HUDEP-2 (cell line): ENCODE measurements around the gene DIAPH1.

Source experiments
- DNase-seq, 76 experiments: peaks; one replicate each; lab custom pipeline; 2025; ENCODE audit not compliant: unreplicated experiment in 76 of 76; lab: John Stamatoyannopoulos, UW

DIAPH1 gene

GRCh38 chr5:141567513-141568117 is 51.2 kb downstream of the DIAPH1 start:
- no peak for DNase-seq

DNA sequence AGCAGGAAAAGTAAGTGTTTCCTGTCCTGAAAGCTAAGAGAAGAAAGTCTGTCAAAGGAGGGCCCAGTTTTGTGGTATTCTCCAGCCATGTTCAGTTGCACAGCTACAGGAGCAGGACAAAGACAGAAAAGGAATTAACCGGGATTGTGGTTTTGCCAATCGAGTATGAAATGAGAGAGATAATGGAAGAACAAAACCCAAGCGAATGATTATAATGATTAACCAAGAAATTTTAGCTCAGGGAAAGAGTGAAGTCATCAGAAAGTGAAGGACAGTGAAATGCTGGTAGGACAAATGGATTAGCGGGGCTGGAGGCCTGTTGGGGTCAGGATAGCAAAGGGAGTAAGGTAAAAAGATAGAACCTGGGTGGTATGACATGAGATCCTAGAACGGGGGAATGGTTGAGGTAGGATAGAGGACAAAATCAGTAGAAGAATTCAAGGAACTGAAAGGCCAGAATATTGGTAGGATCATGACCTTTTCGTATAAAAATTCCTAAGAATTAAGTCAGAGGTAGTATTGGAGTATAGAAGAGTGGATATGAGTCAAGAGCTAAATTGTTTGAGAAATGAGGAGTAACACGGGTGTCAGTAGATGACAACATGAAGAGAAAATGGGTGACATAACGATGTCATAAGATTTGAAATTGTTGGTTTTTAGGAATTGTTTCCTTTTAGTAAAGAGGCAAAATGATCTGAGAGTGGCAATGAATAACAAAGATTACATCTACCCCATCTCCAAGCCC is 52.8 kb downstream of the DIAPH1 start:
- DNase-seq: no peak

- peak in 66 of 76 experiments; percentile 3 to 93 (median 73) for DNase-seq
Observed at GRCh38 chr5:141564216-141564692, 54.5 kb downstream of the DIAPH1 start.

DNA sequence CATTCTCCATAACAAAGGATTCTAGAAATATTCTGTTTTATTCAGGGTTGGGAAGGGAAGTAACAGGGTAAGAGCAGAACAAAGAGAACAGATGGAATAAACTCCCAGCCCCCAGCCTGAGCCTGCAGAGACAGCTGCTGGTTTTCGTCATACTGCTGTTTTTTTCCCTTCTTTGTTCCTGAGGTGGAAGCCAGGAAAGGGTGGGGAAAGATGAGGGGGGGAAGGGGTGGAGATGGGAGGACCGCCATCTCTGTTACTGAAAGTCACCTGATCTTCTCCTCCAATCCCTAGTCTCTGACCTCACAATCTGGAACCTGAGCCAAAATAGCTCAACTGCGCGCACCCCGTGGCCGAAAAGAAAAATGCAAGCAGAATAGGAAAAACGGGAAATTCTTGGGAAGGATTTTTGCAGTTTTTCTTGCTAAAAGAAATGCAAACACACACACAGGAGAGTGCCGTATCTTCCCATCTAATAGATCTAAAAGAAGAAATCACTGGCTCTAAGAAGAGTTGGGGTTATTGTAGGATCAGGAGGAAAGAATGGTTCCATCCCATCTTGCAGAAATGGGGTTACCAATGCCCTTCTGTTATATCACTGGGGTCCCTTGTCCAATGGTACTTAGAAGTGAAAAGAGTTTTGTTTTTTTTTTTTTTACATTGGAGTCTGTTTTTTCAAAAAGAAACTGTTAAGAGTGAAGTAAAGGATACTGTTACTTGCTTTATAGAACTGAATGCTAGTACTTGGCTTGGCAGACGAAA is 57.9 kb downstream of the DIAPH1 start:
- no peak for DNase-seq

GRCh38 chr5:141560151-141560550 is 58.6 kb downstream of the DIAPH1 start:
- no peak for DNase-seq

DNA sequence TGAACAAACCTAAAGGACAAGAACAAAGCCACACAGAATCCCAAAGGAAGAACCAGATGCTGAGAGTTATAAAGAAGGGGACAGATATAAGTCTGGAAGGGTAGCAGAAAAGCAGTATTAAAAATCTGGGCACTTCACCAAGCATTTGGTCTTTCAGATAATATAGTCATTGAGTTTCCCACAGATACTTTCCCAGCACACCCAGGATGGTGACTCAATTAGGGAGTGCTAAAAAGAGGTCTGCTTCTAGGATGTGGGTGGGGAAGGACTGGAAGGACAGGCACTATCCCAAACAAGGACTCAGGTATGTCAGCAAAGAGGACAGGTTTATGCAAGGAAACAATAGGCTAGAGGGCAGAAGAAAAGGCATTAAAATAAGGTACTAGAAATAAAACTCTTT is 59.3 kb downstream of the DIAPH1 start:
- DNase-seq: no peak

DNA sequence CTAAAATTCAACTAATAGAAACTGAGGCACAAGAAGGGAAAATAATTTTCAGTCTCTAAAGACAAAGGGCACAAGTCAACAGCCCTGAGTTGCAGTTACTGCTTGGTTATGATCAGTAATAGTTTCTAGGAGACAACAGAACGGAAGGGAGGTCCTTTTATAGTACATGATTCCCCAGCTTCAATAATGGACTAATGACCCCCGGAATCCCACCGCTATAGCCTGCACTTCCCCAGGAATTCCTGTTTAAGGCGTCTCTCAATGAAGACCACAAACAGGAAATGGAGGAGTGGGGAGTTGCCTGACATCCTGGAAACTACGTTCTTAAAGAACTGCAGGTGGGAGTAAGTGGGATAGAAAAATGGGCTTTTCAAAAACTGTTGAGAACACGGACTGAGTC is 60.6 kb downstream of the DIAPH1 start:
- DNase-seq: no peak

- peak in 68 of 76 experiments; percentile 3 to 73 (median 48) for DNase-seq
Observed at GRCh38 chr5:141557681-141558136, 61.1 kb downstream of the DIAPH1 start.

GRCh38 chr5:141547921-141548320 is 70.9 kb downstream of the DIAPH1 start:
- DNase-seq: no peak

- DNase-seq: no peak
Observed at GRCh38 chr5:141547488-141547887, 71.3 kb downstream of the DIAPH1 start.

DNA sequence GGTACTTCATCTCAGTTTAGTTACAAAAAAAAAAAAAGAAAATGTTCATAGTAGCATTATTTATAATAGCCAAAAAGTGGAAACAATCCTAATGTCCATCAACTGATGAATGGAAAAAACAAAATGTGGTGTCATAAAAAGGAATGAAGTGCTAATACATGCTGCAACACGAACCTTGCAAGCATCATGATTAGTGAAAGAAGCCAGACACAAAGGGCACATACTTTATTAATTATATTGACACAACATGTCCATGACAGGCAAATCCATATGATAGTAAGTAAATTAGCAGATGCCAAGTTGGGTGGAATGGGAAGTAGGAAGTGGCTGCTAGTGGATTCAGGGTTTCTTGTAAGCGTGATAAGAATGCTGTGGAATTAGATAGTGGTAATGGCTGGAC is 75.7 kb downstream of the DIAPH1 start:
- no peak for DNase-seq

GRCh38 chr5:141534492-141535213 is 84.1 kb downstream of the DIAPH1 start:
- DNase-seq: no peak

GRCh38 chr5:141533897-141534296 is 84.9 kb downstream of the DIAPH1 start:
- no peak for DNase-seq

DNA sequence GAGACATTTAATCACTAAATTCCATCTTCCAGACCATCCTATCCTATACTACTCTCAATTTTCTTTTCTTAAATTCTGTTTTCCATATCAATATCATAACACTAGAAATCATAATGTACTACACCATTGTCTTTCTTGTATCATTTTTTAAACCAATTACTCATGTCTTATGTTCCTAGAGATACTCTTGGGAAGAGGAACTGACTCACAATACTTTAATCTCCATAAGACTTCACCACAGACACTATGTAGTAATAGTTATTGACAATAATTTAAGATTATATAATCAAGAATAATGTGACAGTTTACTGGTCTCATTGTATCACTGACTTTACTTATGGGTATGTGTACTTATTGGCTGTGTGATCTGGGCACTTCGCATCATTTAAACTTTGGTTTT is 86.1 kb downstream of the DIAPH1 start:
- no peak for DNase-seq

GRCh38 chr5:141529873-141530272 is 88.9 kb downstream of the DIAPH1 start:
- no peak for DNase-seq

DNA sequence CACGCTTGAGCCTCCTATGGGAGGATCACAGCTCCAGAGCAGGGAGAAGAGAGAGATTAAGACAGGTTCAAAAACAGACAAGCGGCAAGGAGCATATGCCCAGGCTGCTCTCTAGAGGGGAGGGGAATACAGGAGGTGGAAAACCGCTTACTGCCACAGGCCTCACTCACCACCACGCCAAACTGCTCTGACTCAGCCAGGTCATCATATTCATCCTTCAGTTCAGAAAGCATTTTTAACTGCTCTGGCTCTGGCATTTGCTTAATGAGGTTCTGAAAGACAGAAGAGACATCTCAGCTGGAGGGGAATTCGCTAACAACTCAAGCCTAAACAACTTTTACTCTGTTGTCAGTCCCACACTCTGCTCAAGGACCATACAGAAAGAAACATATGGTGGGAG is 89.8 kb downstream of the DIAPH1 start:
- no peak for DNase-seq

DNA sequence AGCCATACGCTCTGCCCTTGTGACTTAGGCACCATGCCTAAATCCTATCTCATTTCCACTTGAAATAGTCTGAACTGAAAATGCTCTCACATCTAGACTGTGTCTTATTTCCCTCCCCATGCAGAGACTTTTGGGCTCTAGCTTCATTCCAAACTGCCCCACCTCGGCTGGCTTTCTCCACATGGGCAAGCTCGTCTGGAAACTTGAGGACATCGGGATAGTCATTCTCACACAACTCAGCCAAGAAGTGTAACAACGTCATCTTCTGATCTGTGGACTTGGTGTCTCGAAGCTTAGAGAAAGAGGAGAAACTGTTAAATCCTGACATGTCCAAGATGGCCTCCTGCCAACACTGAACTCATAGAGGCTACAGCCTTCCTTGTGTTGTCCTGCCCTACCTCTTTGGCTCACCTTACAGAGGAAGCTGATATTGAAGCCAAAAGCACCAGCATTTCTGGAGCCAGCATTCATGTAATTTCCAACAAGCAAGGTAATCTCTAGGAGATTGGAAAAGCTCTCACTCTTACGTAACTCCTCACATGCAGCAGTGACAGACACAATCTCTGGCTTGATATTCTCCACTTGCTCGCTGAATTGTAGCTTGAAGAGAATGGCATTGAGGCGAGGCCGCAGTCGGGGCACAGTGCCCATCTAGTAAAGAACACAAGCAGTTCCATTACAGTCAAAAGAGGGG is 90.4 kb downstream of the DIAPH1 start:
- DNase-seq: no peak

GRCh38 chr5:141527426-141527825 is 91.4 kb downstream of the DIAPH1 start:
- DNase-seq: no peak

GRCh38 chr5:141525653-141526052 is 93.1 kb downstream of the DIAPH1 start:
- DNase-seq: no peak
